Fibroblast of lung (primary cell): Measurements from ENCODE around the gene MGAT1. TPM values are rescaled to one million over a fixed set of nuclear protein-coding genes. Genes with fewer than 3 reads are reported as not detected.
A peak's percentile ranks its signal among the peaks of the same experiment; 100 is the strongest.

Source experiments
- DNase-seq, 2 donors: peaks; one replicate each; pipeline versions ENCODE4 v3.0.0 to v3.0.0-alpha.2; 2010; ENCODE audit warnings: low read depth in 2 of 2
- H2AFZ ChIP-seq: 2 replicates; pipeline ENCODE4 v1.5.1; 2012; ENCODE audit warnings: low read length, control low read depth, inconsistent platforms
- H3K27ac ChIP-seq: 2 replicates; pipeline ENCODE4 v1.5.1; 2011; ENCODE audit warnings: low read length, control low read depth; ENCODE audit not compliant: insufficient read depth
- H3K27me3 ChIP-seq: 2 replicates; pipeline ENCODE4 v1.5.1; 2011; ENCODE audit warnings: mild to moderate bottlenecking, low read length; ENCODE audit not compliant: control insufficient read depth, insufficient read depth
- H3K36me3 ChIP-seq: 2 replicates; pipeline ENCODE4 v1.5.1; 2011; ENCODE audit warnings: low read length; ENCODE audit not compliant: control insufficient read depth, insufficient read depth
- H3K4me1 ChIP-seq: 2 replicates; pipeline ENCODE4 v1.5.1; 2011; ENCODE audit warnings: low read length; ENCODE audit not compliant: control insufficient read depth, insufficient read depth; ENCODE audit errors: extremely low read depth
- H3K4me2 ChIP-seq: 2 replicates; pipeline ENCODE4 v1.5.1; 2011; ENCODE audit warnings: low read length, control low read depth; ENCODE audit not compliant: insufficient read depth; ENCODE audit errors: extremely low read depth
- H3K4me3 ChIP-seq, 4 experiments: fragments of 200-600 bp in 1 of 4; sonication (generic) in 1 of 4; replicated peaks in 1 of 4; 2 replicates each; pipeline ENCODE4 v1.5.1; 2011 to 2016; ENCODE audit warnings: low read length in 4 of 4, low read depth in 3 of 4, mild to moderate bottlenecking in 3 of 4, control low read depth in 2 of 4, inconsistent platforms in 1 of 4, mixed read lengths in 1 of 4; ENCODE audit not compliant: insufficient read depth in 1 of 4; ENCODE audit errors: control extremely low read depth in 1 of 4
- H3K79me2 ChIP-seq: 2 replicates; pipeline ENCODE4 v1.5.1; 2012; ENCODE audit warnings: mild to moderate bottlenecking, low read length, inconsistent platforms; ENCODE audit not compliant: control insufficient read depth, insufficient read depth
- H3K9ac ChIP-seq: 2 replicates; pipeline ENCODE4 v1.5.1; 2011; ENCODE audit warnings: mild to moderate bottlenecking, low read length, control low read depth; ENCODE audit not compliant: insufficient read depth
- H3K9me3 ChIP-seq: 2 replicates; pipeline ENCODE4 v1.5.1; 2012; ENCODE audit warnings: low read depth, low read length; ENCODE audit not compliant: control insufficient read depth, insufficient read depth
- H4K20me1 ChIP-seq: 2 replicates; pipeline ENCODE4 v1.5.1; 2011; ENCODE audit warnings: low read length; ENCODE audit not compliant: control insufficient read depth, insufficient read depth; ENCODE audit errors: extremely low read depth
- EZH2 ChIP-seq: IDR thresholded peaks from 2 replicates; pipeline ENCODE4 v1.5.1; 2012; ENCODE audit warnings: low read length, control low read depth, mild to moderate bottlenecking; ENCODE audit errors: missing control alignments
- polyA plus RNA-seq, 2 donors: library from polyadenylated mRNA; depleted of rRNA in 1 of 2; stranded (reverse) in 1 of 2; unstranded in 1 of 2; fragments of >200 nt; gene quantifications; 2 replicates each; pipeline ENCODE4 v1.2.1, GENCODE V29; 2011 to 2012; ENCODE audit warnings: missing spikeins in 1 of 2
- total RNA-seq: library from RNA; depleted of rRNA; stranded (reverse); fragments of >200 nt; gene quantifications from 2 replicates; pipeline ENCODE4 v1.2.1, GENCODE V29; 2014
- TF ChIP-seq, protein P1 (sequence below), 2 donors: IDR thresholded peaks in 1 of 2; conservative IDR thresholded peaks in 1 of 2; 1 replicate in 1 of 2; 2 replicates in 1 of 2; pipeline ENCODE4 v1.5.1; 2011 to 2012; ENCODE audit warnings: low read length in 2 of 2, control low read depth in 1 of 2, inconsistent platforms in 1 of 2, low read depth in 1 of 2, mild to moderate bottlenecking in 1 of 2

Gene MGAT1
- total and polyA plus RNA-seq, 2 donors (not counting 1 experiment from before 2014, with no cell fraction given) = 72.5 to 90.4 TPM

DNA sequence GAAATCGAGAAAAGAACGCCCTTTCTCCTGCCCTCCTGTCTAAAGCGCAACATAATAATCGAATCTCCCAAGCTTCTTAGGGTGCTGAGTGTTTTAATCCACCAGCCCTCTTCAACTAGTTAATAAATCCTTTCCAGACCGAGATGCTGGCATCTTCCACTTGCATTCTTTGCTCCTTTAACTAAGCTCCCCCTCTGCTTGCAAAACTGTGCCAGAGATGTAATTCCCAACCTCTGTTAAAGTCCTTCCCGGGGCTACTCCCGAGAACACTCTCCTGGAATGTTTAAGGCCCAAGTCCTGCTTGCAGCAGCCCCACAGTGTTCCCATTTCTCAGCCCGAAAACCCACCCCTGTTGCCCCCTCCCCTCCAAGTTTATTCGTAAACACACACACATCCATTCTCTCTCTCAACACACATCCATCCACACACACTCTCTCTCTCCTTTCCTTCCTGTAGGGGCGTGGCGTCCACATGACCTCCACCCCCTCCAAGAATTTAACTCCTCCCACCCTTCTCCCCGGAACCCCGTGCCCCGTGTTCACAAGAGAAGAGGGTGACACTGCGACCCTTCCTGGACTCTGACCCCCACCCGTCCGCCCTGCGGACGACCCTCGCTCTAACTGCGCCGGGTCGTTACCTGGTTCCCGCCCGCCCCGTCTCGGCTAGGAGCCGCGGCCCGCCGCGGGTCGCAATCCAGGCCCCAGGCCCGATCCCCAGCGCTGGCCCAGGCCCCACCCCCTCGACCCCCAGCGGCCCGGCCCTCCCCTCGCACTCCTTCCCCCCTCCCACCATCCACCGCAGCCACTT, 7.0 kb upstream of the MGAT1 start:
- peak; percentile 89 to 92 for DNase-seq
- Histone ChIP-seq H3K4me2 (peak overlapping the region; percentile 90), H3K4me3 (peak overlapping the region; percentile 66 to 93 (median 81)), H4K20me1 (no peaks in the 10 kb centered on the region), H3K4me1 (peaks cover 13% of the 10 kb centered on the region), H2AFZ (peak overlapping the region; percentile 77), H3K27me3 (no peaks in the 10 kb centered on the region), H3K36me3 (no peaks in the 10 kb centered on the region), H3K79me2 (peaks cover 12% of the 10 kb centered on the region), H3K9me3 (no peaks in the 10 kb centered on the region), H3K9ac (peak overlapping the region; percentile 84), H3K27ac (peak overlapping the region; percentile 84)
- TF ChIP-seq EZH2 = no peak
- TF ChIP-seq, protein P1, sequence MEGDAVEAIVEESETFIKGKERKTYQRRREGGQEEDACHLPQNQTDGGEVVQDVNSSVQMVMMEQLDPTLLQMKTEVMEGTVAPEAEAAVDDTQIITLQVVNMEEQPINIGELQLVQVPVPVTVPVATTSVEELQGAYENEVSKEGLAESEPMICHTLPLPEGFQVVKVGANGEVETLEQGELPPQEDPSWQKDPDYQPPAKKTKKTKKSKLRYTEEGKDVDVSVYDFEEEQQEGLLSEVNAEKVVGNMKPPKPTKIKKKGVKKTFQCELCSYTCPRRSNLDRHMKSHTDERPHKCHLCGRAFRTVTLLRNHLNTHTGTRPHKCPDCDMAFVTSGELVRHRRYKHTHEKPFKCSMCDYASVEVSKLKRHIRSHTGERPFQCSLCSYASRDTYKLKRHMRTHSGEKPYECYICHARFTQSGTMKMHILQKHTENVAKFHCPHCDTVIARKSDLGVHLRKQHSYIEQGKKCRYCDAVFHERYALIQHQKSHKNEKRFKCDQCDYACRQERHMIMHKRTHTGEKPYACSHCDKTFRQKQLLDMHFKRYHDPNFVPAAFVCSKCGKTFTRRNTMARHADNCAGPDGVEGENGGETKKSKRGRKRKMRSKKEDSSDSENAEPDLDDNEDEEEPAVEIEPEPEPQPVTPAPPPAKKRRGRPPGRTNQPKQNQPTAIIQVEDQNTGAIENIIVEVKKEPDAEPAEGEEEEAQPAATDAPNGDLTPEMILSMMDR (conservative IDR thresholded peaks at IDR 0.05 in 1 of 2, IDR thresholded peaks at IDR 0.05 in 1 of 2; ENCODE audit: low read depth in 1 of 2, low read length in 2 of 2) = no peak

DNA sequence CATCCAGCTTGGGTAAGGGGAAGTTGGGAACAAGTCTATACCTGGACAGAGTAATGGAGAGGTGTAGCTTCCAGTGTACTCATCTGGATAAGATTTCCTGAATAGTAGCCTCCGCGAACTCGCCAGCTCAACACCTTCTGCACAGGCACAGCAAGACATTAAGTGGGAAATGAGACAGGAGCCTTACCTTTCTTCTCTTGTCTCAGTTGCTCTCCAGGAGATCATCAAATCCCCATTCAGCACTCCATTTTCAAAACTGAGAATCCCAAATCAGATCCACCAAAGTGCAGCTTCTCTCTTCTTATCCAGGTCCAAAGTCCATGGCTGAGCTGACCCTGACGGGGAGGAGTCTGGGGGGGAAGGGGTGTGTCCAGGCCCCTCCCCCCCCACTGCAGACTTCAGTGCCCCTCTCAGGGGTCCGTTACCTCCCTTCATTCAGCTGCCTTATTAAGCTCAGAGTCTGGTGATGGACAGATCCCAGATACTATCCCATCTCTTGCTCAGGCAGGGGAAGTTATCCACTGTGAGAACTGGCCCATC, 5.9 kb upstream of the MGAT1 start:
- no peak for DNase-seq
- no peak overlapping the region for H3K27ac ChIP-seq

More for the DNA sequence above, 5.9 kb upstream of the MGAT1 start:
- Histone ChIP-seq H3K36me3 (no peaks in the 10 kb centered on the region), H4K20me1 (no peaks in the 10 kb centered on the region), H3K27me3 (no peaks in the 10 kb centered on the region), H3K9me3 (no peaks in the 10 kb centered on the region), H3K4me2 (peak overlapping the region; percentile 90), H3K4me1 (peaks cover 15% of the 10 kb centered on the region), H3K79me2 (peaks cover 18% of the 10 kb centered on the region), H3K4me3 (peak overlapping the region; percentile 56 to 93 (median 78)), H3K9ac (no peak overlapping the region), H2AFZ (no peak overlapping the region)
- TF ChIP-seq EZH2 = no peak
- TF ChIP-seq, protein P1 (conservative IDR thresholded peaks at IDR 0.05 in 1 of 2, IDR thresholded peaks at IDR 0.05 in 1 of 2; ENCODE audit: low read depth in 1 of 2, low read length in 2 of 2) = no peak
